ENCODE measurements around the gene MRPS18B.

The MRPS18B gene

DNA sequence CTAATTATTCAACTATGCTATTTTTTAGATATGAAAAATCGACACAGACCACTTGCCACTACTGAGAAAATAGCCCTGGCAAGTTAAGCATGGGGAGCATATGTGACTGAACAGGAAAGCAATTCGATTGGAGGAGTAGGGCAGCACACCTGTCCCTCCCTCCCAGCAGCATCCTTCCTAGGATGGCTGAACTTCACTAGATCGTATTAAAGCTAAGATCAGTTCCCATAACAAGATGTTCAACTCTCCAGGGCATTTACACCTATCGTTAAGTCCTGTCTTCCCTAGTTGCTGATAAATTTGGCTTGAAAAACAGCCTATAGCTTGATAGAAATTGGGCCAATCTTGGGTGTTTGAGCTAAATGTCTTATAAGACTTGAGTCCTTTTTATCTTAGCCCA, 7.6 kb upstream of the MRPS18B start:
- no peak for DNase-seq

DNA sequence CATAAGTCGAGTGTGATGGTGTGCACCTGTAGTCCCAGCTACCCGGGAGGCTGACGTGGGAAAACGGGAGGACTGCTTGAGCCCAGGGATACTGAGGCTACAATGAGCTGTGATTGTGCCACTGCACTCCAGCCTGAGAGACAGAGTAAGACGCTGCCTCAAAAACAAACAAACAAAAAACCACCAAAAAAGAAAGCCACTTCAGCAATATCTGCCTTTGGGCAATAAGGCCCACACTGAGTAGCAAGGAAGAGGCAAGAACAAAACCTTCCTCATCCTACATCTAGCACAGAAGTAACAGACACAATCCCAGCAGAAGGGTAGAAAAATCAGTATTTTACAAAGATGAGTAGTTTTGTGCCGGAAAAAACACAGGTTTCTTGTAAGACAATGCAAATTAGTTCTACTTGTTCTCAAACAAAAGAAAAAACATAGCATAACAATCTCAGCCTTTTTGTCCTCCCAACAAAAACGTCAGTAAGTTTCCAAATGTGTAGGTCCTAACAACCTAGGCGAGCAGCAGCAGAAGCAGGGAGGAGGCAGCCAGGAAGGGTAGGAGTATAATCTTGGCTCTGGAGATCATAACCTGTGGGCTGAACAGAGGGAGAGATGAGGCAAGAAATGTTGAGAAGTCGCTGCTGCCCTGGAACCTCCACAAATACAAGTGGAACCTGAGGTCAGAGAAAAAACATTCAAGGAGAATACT, 6.3 kb upstream of the MRPS18B start:
- no peak for DNase-seq

DNA sequence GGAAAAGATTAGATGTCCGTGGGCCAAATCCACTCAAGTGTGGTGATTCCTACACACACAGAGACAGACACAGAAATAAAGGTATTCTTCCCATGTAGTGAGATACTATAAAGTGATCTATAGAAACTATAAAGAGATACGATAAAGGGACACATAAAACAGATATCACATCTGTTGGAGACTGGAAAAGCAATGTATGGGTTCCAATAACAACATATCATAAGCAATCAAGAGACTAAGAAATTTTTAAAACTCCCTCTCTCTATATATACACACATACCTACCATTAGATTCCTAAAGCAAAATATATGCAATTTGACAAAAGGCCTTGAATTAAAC, 5.8 kb upstream of the MRPS18B start:
- DNase-seq, result no peak

DNA sequence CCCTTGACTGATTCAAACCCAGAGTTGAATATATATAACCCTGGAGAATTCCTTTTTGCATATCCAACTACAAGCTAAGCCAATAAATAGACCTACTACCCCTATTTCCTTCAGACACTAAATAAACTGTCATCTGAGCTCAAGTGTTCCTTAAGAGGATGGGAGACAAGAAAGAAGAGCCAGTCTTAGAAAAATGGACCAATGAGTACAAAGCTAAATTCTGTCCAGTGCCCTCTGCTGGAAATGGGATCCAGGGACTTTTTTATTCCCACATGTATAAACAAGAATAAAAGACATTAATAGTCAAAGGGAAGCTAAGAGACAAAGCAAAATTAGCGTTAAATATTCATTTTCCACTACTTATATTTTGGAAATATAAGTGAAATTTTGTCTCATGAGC, 5.4 kb upstream of the MRPS18B start:
- DNase-seq, result no peak

DNA sequence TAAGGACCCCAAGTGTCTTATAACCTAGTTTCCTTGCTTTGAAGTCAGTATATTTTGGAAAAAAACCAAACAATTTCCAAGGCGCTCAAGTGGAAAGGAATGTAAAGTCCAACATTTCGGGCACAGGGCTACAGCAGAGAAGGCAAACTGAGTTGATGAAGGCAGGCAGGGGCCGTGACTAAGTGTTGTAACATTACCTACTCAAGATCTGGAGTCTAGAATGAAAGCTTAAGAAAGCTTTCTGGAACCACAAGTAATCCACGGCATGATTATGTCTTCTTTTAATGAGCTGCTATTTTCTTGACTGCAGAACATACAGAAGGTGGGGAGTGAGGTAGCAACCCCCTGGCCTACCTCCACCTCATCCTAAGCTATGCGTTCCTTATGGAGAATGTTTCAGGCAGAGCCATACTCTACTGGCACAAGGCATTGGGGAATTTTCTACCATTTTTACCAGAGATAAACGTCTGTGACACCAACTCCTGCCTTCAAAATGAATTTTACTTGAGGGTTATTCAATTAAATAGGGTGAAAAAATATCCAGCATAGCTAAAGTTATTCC, 4.9 kb upstream of the MRPS18B start:
- DNase-seq, result no peak

DNA sequence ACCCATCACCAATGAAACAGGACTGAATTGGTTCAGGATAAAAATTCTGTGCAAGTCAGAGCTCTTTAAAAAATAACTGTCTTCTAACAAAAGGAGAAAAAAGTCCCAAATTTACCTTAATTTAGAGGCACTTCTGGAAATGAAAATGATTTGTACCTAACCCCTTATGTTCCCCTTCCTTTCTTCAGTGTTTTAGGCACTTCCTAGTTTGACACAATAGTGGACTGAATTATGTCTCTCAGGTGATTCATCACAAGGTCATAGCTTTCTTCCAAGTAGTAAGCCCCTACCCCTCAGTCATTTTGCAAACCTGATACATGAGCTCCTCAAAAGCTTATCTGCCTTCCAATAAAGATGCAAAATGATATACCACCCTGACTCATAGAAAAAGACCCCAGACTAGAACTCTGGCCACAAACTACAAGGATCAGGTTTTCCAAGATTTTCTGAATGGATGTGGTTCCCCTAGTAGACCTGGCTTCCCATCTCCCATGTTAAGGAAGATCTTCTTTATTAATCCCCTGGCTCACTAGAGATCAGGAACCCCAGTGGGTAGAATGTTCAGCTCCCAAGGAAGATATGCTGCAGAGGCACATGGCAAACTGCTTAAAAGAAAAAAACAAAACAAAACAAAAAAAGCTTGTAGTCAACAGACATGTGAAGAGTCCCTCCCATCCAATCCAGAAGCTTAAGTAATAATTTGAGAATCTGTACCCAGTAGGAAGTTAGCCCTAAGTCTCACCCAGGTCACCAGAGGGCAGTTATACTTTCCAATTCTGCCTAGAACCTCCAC, 4.2 kb upstream of the MRPS18B start:
- no peak for DNase-seq

DNA sequence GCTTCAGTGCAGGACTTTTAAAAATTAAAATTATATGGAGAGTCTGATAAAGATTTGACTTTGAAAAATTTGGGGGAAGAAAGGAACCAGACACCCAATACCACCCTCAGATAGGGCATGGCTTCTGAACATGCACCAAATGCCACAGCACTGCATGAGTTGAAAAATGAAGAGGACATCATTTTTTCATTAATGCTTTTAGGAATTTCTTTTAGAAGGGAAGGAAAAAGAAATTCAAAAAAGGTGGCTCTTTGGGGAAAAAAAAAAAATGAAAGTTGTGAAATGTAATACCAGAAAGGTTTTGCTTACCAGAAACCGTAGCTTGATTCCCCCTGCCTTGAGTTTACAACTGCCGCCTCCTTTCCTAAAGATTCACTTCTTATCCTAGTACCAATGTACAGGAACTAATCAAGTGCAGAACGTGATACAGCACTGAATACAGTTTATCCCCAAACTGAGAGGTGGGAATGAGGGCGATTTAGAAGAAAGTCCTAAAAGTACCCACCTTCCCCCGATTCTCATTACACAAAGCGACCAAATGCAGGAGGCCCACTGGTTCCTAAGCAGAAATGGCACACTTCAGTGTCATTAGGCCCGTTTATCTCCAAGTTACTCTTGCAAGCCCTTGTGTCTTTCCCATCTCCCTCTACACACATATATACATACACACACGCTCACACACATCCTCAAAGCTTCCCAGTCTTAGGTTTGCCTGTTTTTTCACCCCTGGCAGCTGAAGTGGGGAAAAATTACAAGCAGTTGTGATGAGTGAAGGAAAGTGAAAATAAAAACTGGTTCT, 3.4 kb upstream of the MRPS18B start:
- no peak for DNase-seq

DNA sequence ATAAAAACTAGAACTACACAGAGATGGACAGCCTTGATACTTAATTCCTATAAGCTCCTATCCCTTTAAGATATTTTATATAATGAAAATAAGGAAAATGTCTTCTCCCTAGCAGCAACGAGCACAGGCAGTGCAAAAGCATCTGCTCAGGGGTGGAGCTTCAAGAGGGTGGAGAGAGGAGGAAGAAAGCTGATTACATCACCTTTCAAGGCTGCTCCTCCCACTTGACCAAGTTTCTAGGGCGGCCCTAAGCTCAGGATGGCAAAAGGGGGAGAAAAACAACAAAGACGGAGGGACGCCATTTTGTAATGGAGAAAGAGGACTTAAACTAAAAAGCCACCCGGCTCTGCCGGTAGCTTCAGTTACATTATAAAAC, 2.8 kb upstream of the MRPS18B start:
- peak; percentile 94 for DNase-seq

DNA sequence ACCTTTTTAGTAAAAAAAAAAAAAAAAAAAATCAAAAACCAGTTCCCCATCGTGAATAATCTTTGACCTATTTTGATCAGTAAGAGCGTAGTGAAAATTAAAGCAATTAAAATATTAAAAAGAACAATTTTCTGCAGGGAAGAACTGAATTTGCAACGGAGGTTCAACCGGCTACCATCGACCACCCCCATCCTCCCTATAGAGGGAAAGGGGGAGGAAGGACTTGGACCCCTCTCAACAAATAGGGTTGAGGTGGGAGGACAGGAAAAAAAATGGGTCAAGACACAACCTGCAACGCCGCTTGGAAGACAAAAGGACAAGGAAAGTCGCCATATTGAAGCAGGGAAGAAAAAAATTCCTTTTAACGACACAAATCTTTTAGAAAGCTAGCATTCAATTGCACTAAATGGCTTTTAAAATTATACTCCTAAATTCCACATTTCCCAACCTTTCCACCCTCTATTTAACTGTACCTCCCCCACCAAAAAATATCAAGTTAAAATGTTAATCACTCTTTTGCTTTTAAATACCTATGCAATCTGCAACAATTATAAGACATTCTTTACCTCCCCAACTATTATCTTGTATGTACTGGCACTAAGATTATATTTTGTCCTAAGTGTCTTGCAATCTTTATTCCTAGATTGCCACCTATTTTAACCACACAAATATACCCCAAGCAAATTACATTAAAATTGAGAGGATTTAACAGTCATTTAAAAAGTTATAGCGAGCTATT, 2.3 kb upstream of the MRPS18B start:
- DNase-seq, result peak; percentile 77

DNA sequence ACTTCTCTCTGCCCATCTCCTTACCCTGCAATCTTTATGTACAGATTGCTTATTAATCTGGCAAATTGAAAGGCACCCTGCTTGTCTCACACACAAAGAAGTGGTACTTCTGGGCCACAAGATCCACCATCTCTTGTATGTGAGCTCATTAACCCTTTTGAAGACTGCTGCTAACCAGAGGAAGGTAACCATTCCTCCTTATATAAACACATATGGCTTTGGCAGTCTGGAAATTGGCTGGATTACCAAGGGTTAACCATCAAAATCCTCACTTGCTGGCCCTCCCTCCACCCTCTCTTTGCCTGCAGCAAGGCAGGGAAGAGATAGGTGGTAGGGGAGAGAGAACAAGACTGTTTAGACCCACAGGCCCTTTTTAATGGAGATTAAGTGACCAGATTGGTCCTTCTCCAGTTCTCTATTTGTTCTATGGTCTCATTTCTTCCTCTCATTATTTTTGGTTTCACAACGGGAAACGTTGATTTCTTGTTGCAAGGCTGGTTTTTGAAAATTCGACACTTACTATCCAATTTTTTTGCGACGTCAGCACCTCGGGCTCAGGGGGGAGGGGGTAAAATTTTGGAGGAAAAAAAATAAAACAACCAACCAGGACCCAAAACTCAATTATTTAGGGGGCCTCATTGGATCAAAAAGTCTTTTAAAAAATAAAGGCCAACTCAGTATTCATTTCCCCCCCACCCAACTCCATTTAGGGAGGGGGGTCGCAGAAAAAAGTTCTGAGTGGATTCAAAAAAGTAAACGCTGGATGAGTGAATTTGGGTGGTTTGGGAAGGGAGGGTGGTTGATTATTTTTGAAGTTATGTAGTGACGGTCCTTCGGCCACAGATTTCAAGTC, 1.5 kb upstream of the MRPS18B start:
- DNase-seq, result no peak

DNA sequence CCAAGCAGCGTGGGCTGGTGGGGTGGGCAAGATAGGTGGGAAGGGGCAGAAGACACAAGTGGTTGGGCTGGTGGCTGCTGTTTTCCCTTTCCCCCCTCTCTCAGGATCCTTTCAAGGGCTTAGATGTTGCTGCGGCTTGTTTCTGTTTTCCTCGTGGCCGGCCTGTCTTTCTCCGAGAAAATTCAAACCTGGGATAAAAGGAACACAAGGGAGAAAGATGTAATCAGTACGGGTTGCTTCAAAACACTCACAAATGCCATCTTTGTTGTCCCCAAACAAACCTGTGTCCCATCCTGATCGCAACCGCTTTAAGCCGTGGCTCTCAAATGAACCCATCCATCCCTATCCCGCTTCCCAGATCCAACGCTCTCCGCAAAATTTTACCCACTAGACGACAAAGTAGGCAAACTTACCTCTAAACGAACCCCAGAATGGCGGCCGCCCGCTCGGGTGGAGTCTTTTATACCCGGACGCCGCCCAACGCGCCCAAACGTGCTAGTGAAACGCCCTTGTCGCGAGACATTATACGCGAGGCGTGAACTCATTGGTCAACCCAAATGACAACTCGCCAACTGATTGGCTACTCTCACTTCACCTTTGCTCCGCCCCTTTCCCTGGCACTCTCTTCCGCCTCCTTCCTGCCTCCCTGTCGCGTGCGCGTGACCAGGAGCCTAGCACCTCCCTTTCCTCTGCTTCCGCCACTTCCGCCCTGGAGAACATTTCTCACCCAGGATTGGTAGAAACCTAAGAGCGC, 652 bp upstream of the MRPS18B start, which contains the start of gene PPP1R10:
Gene PPP1R10, minus strand, starts transcription at position 433 of the 754 bp plus-strand sequence. CDS start 7,299 bp downstream, outside the sequence.
- peak; percentile 100 for DNase-seq

DNA sequence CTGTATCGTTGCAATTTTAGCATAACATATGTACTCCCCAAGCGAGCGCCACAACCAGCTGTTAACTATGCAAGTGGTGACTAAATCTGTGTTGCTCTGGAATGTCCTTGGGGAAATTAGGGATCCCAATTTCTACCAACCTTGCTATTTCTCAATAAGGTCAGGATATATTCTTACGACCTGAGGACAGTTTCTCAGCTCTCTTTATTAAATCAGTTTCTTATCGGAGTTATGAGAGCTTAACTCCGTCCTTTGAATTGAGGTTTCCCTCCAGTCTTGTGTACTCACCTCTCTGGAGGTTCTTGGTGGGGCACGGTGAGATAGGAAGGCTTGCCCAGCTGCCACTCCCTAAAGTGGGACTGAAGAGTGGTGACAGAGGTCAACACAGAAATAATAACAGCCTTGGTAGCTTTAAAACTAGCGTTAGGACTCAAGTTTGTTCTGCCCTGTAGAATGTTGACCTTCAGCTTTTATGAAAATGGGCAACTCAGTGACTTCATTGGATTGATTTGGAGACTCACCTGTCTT, 694 bp downstream of the MRPS18B start:
- DNase-seq, result no peak

DNA sequence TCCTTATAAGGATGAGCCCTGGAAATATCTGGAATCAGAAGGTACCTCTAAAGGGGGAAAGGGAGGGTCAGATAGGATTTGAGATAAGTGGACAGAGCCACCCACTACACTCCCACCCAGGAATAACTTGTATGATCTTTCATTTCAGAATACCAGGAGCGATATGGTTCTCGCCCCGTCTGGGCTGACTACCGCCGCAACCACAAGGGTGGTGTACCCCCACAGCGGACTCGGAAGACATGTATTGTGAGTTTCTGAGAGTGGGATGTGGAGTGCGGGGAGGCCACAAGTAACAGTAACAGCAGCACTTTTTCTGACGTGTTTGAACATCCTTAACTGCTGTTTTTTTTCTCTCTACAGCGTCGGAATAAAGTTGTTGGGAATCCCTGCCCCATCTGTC, 1.9 kb downstream of the MRPS18B start:
- DNase-seq, result no peak

DNA sequence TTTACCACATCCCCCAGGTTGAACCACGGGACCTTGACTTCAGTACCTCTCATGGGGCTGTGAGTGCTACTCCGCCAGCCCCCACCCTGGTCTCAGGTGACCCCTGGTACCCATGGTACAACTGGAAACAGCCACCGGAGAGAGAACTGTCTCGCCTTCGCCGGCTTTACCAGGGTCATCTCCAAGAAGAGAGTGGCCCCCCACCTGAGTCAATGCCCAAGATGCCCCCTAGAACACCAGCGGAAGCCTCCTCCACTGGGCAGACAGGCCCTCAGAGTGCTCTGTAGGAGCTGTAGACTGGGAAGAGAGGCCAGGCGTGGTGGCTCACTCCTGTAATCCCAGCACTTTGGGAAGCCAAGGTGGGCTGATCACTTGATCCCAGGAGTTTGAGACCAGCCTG, 7.9 kb downstream of the MRPS18B start:
- no peak for DNase-seq

DNA sequence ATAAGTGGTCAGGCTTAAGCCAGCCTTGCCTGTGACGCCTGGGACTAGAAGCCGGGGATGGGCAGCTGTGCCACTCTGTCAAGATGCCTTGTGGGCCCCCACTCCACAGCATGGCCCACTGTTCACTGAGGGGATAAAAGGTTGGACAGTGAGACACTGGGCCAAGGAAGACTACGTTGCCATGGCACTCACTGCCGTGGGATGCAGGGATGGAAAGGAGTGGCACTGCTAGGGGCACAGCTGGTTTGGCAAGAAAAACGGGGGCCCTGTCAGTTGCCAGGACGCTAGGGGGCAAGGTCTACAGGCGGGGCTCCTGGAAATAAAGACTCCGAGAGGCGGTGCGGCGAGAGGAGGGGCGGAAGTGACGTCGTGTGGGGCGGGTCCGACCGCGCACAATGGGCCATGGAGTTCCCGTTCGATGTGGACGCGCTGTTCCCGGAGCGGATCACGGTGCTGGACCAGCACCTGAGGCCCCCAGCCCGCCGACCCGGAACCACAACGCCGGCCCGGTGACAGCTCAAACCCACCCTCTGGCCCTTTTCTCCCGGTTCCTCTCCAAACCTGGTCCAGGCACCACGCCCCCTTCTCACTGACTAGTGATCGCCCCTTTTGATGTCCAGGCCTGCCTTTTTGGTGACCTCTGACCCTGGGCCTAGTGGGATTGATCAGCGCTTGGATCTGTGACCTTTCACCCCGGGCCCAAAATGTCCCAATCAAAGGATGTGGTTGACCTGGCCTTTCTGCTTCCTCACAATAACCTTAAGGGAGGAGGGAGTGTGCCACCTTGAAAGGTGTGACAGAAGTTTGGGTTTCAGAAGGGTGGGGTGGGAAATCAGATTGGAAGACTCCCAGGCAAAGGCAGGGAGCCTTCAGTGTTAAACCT, 9.1 kb downstream of the MRPS18B start, which contains the start of gene ATAT1:
Gene ATAT1, plus strand, starts transcription at position 391 of the 883 bp plus-strand sequence.
- DNase-seq, result peak; percentile 59

DNA sequence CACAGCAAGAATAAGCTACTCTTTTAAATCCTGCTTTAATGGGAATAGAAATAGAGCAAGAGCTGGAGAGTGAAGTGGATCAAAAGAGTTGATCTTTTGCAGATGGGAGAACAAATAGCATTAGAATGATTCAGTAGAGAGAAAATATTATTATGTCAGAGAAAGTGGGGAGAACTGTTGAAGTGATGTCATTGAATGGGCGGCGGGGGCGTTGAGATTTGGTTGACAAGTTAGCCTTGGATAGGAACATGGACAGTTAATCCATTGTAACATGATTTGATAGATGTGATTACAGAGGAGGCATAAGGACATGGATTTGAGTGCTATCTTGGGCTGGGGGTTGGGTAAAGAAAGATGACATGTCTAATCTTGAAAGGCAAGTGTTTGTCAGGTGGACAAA, 18.2 kb downstream of the MRPS18B start:
- DNase-seq, result no peak

DNA sequence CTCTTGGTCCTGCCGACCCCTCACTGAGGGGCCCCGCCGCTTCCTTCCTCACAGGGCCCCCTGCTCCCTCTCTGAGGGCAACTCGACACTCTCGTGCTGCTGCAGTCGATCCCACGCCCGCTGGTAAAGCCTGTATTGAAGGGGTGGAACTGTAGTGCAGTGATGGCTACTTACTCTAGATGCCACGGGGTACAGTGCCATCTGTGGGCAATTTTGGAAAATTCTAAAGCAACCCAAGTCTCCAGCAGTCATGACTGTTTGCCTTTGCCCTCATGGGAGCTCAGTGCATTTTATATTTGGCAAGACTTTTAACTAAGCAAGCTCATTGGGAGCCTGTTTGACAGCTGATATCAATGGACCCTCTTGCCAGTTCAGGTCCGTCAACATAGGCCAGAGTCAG, 22.8 kb downstream of the MRPS18B start:
- peak; percentile 23 for DNase-seq

DNA sequence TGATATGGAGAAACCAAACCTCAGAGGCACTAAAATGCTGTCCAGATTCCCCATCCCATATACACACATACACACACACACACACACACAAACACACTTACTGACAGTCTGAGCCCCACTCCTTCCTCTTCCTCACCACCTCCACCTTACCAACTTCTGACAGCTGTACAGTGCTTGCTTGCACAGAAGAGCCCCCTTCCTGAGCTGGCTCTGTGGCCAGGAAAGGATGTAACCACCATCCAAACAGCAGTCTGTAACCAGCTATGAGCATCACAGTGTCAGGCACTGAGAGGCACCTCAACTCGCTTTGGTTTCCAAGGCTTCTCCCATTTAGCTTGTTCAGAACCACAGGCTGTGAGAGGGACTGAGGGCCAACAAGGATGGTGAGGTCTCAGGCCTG, 23.4 kb downstream of the MRPS18B start:
- DNase-seq, result peak; percentile 30

DNA sequence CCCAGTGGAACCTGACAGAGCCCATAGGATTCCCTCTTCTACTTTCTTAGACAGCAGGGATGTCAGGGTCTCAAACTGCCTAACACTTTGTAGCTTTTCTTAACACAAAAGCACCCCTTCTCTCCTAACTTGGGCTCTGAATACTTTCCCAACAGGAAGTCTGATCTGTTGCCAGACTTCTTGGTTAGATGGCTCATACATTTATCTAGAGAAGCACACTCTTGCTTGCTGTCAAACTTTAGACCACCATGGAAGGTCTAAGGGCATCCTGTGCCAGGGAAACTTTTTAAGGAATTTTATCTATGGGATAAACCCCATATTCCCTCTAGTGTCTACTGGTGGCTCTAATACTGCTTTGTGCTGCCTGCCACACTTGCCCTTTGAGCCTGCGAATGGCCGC, 26.0 kb downstream of the MRPS18B start:
- no peak for DNase-seq

DNA sequence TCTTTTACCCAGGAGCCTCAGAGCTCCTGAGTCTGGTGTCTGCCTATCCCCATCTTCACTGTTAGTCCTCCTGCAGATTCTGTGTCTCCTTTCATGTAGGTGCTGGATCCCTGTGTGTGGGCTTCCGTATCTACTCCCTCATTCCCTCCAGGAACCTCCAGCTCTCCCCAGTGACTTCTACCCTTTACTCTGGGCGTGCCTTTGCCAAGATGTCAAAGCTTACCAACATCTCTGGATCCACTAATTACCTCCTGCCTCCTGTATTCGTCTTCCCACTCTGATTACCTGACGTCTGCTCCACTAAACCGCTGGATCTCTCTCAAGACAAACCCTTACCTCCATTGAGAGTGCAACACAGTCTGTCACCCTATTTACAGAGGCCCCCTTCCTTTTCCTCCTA, 27.1 kb downstream of the MRPS18B start:
- DNase-seq, result no peak
